ENCODE measurements around the gene ST6GALNAC3.

The ST6GALNAC3 gene

GRCh38 chr1:76284842-76285241 is 210.3 kb downstream of the ST6GALNAC3 start:
- DNase-seq (ENCODE audit: low spot score): no peak

- no peak for DNase-seq (ENCODE audit: low spot score)
Measured at GRCh38 chr1:76285578-76286135, 211.1 kb downstream of the ST6GALNAC3 start.

GRCh38 chr1:76287917-76288316 is 213.4 kb downstream of the ST6GALNAC3 start:
- no peak for DNase-seq (ENCODE audit: low spot score)

- DNase-seq (ENCODE audit: low spot score): no peak
Measured at GRCh38 chr1:76288758-76289483, 214.4 kb downstream of the ST6GALNAC3 start.

GRCh38 chr1:76289692-76290091 is 215.1 kb downstream of the ST6GALNAC3 start:
- no peak for DNase-seq (ENCODE audit: low spot score)

GRCh38 chr1:76290271-76290670 is 215.7 kb downstream of the ST6GALNAC3 start:
- no peak for DNase-seq (ENCODE audit: low spot score)

GRCh38 chr1:76291191-76291590 is 216.6 kb downstream of the ST6GALNAC3 start:
- no peak for DNase-seq (ENCODE audit: low spot score)

DNA sequence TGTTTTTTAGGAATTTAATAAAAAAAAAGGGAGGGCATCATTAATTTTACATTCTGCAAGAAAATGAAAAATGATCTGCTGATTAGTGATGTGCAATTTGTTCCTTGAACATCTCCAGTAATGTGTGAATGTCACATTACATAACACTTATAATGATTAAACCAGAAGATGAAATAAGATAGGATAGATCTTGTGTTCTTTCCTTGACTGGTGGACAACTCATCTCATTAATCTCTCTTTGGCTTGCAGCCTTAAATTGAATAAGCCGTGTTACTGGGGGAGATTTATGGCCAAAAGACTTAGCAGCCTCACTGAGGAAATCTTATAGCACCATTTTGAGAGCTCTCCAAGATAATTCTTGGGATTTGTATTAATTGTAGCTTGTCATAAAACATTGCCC is 217.2 kb downstream of the ST6GALNAC3 start:
- DNase-seq (ENCODE audit: low spot score): peak; percentile 68

DNA sequence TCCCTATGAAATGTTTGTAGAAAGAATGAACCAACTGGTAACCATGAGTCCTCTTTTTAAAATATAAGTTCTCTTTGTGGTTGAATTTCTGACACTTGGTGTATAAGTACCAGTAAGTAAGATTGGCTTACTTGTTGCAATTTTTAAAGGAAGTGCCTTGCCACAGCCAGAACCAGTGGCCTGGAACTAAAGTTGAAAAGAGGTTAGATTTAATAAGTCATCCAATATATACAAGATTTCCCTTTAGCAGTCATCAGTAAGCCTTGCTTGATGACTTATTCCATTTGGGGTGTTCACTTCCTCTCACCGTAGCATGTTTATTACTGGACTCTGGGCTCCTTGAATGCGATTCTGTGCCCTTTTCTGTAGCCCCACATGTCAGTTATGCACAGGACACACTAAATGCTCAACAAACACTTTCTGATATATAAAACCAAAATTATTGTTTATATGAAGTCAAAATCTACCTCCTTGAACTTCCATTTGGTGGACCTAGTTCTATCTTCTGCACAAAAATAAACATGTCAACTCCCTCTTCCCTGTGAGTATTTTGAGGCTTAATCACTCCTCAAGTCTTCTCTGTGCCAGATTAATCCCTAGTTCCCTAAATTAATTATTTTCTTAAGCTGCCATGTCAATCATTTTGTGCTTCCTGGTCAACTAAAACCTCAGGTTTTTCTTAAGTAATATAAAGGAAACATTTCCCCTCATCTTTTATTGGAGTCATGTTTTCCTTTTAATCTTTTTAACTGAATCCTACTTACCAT is 218.1 kb downstream of the ST6GALNAC3 start:
- no peak for DNase-seq (ENCODE audit: low spot score)

- no peak for DNase-seq (ENCODE audit: low spot score)
Measured at GRCh38 chr1:76293831-76294230, 219.3 kb downstream of the ST6GALNAC3 start.

DNA sequence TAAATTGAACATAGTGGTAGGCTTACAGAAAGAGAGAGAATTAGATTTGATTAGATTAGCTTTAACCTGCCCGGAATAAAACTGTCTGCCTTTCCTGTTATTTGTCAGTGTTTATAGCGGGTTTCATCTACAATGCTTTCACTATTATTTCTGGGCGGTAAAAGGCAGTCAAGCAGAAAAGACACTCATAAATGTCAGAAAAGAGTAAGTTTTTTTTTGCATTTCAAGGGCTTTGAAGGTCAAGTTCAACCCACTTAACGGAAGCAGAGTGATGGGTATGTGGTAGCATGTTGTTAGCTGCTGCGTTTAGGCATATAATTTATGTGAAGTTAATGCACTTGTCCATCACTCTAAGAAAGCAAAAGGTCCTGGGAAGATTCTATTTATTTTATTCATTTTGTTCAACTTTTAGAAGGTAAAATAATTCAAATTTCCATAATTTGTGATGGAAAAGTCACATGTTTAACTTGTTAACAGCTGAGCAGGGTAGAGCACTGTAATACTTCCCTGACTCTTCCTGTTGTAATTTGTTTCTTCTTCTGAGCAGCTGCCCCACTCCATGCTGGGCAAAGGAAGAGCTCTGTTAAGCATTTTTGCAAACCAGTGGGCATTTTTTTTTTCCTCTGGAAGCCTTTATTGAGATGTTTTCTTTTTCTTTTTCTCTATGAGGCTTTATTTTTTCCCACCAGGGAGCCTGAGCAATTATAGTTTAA is 220.1 kb downstream of the ST6GALNAC3 start:
- DNase-seq (ENCODE audit: low spot score): peak; percentile 29

- no peak for DNase-seq (ENCODE audit: low spot score)
Measured at GRCh38 chr1:76298399-76298798, 223.9 kb downstream of the ST6GALNAC3 start.

DNA sequence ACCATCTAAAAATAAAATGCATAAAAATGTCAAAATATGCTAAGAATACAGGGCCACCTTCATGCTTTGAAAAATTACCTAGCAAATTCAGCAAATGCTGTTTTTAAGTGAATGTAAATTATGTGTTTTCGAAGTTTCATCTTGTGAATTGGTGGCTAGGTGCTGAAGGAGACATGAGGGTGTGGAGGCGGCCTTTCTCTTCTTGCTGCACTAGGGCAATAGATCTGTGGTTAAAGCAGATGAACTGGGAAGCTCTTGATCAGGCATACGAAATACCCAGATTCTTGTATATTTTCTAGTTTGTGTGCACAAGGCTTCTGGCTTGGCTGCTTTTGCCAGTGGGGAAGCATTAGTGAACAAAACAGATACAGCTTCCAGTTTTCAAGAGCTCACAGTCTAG is 224.5 kb downstream of the ST6GALNAC3 start:
- no peak for DNase-seq (ENCODE audit: low spot score)

GRCh38 chr1:76300556-76300955 is 226.0 kb downstream of the ST6GALNAC3 start:
- no peak for DNase-seq (ENCODE audit: low spot score)

GRCh38 chr1:76302711-76303339 is 228.3 kb downstream of the ST6GALNAC3 start:
- no peak for DNase-seq (ENCODE audit: low spot score)

- no peak for DNase-seq (ENCODE audit: low spot score)
Measured at GRCh38 chr1:76303340-76303717, 228.8 kb downstream of the ST6GALNAC3 start.

DNA sequence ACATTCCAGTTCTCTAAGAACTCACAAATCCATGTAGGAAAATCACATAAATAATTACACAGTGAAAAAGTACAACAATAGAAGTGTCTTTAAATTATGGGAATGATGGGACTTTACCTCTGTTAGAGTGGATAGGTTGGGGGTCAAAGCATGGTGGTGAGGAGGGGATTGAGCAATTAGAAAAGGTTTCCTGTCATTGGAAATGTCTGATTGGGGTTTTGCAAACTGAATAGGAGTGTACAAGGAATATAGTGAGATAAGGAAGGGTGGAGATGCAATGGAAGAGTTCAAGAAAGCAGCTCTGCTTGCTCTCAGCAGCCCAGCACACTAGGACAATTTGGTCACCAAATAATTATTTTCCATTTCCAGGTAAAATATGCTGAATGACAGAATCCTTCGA is 238.8 kb downstream of the ST6GALNAC3 start:
- no peak for DNase-seq (ENCODE audit: low spot score)

- DNase-seq (ENCODE audit: low spot score): no peak
Measured at GRCh38 chr1:76314730-76315129, 240.2 kb downstream of the ST6GALNAC3 start.

- DNase-seq (ENCODE audit: low spot score): no peak
Measured at GRCh38 chr1:76317299-76317900, 242.9 kb downstream of the ST6GALNAC3 start.

DNA sequence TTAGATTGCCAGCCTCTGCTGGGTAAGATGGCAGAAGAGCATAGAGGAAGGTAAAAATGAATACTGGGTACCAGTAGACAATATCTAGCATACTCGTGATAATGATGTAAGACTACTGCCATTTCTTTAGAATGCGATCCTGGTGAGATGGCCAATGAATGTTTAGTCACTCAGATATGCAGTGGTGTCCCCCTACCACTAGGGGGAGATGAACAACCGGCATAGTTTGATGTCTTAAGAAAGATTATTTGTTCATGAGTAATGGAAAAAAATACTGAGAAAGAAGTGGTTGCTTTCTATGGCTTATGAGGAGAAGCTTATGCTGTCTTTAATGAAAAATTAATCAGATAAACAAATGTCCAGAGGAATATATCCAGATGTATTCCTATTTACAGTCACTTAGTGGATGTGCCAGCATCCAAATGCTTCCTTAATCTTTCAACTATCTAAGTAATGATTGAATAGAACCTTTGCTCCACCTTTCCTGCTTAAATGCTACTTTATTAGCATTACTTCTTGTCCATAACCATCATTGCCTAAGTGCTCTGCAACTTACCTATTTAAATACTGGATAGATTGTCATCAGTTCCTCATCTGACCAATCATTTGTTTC is 256.6 kb downstream of the ST6GALNAC3 start:
- peak; percentile 55 for DNase-seq (ENCODE audit: low spot score)

DNA sequence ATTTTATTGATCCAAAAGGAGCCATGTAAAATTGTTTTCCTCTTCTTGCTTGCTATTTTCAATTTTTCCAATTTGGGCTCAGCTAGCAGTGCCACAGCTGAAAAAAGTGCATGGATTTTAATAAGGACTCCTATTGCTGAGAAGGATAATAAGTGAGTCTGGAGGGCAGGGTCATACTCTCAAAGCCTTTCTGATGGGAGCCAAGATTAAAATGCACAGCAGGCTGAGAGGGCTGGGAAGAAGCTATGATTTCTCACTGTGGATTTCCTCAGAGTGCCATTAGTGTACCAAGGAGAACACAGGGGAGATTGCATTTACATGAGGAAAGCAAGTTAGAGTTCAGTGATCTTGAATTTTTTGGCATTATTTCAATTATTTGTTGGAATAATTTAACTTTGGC is 261.3 kb downstream of the ST6GALNAC3 start:
- DNase-seq (ENCODE audit: low spot score): no peak

Data from SK-N-DZ (cell line).